Left kidney (tissue), 1 donor: ENCODE data around the gene MRPS2. TPM values are rescaled to one million over a fixed set of nuclear protein-coding genes. Genes with fewer than 3 reads are reported as not detected.

Experiments used
- polyA plus RNA-seq: library from polyadenylated mRNA; unstranded; fragments of 120-200 nt; gene quantifications from one replicate; pipeline ENCODE4 v1.2.1, GENCODE V29; 2013; ENCODE audit not compliant: insufficient read length

The MRPS2 gene
- polyA plus RNA-seq, 1 donor: 44.4 TPM

Other genes with a start within 250 kb of the MRPS2 start
- 31.2 TPM for gene PPP1R26, start 20.9 kb upstream of the MRPS2 start, polyA plus RNA-seq
- not detected for gene LCN1, start 20.8 kb downstream of the MRPS2 start, polyA plus RNA-seq
- gene OBP2A, start 45.4 kb downstream of the MRPS2 start, polyA plus RNA-seq: not detected
- gene PAEP, start 61.1 kb downstream of the MRPS2 start, polyA plus RNA-seq: 0.42 TPM
- gene GLT6D1, start 138.9 kb downstream of the MRPS2 start, polyA plus RNA-seq: not detected
- not detected for gene LCN9, start 162.6 kb downstream of the MRPS2 start, polyA plus RNA-seq
- gene SOHLH1, start 198.8 kb downstream of the MRPS2 start, polyA plus RNA-seq: not detected
- gene KCNT1, start 201.5 kb downstream of the MRPS2 start, polyA plus RNA-seq: 0.08 TPM